GM19324 (cell line): Measurements from ENCODE around the gene CBL.
A peak's percentile ranks its signal among the peaks of the same experiment; 100 is the strongest.

Experiments
- ATAC-seq: cut with Tn5 transposase; IDR thresholded peaks from one replicate; pipeline ENCODE4 v1.9.1; 2021; ENCODE audit warnings: mild to moderate bottlenecking, moderate library complexity; ENCODE audit not compliant: unreplicated experiment, low FRiP score

CBL gene

GRCh38 chr11:119340335-119341221 lies 134.4 kb downstream of the CBL start, which contains the start of gene C1QTNF5:
TSS of gene C1QTNF5 (minus strand) at chr11:119340883. CDS start at chr11:119340397, 486 bp downstream.
- ATAC-seq = no peak

- no peak for ATAC-seq
Observed at GRCh38 chr11:119341222-119342022, 135.3 kb downstream of the CBL start.

GRCh38 chr11:119342023-119342300 lies 135.8 kb downstream of the CBL start:
- no peak for ATAC-seq

- ATAC-seq = no peak
Observed at GRCh38 chr11:119342362-119343130, 136.4 kb downstream of the CBL start.

- no peak for ATAC-seq
Observed at GRCh38 chr11:119343726-119344125, 137.6 kb downstream of the CBL start.

- ATAC-seq = no peak
Observed at GRCh38 chr11:119344291-119345010, 138.3 kb downstream of the CBL start.

GRCh38 chr11:119345685-119346084 lies 139.5 kb downstream of the CBL start:
- no peak for ATAC-seq

- no peak for ATAC-seq
Observed at GRCh38 chr11:119346605-119347004, 140.5 kb downstream of the CBL start, which contains the start of gene MFRP. TSS of gene MFRP (minus strand) at chr11:119346705. CDS start at chr11:119346513, 192 bp downstream.

GRCh38 chr11:119347242-119347641 lies 141.1 kb downstream of the CBL start:
- ATAC-seq = no peak

GRCh38 chr11:119347940-119348605 lies 141.9 kb downstream of the CBL start:
- ATAC-seq = no peak

- no peak for ATAC-seq
Observed at GRCh38 chr11:119350302-119350701, 144.2 kb downstream of the CBL start.

GRCh38 chr11:119351232-119351631 lies 145.1 kb downstream of the CBL start:
- ATAC-seq = no peak

- no peak for ATAC-seq
Observed at GRCh38 chr11:119352857-119353260, 146.7 kb downstream of the CBL start.

- no peak for ATAC-seq
Observed at GRCh38 chr11:119355091-119355843, 149.1 kb downstream of the CBL start.

GRCh38 chr11:119356349-119357031 lies 150.4 kb downstream of the CBL start:
- ATAC-seq = peak; percentile 54

GRCh38 chr11:119357074-119357473 lies 150.9 kb downstream of the CBL start:
- ATAC-seq = no peak
